GM21619 (cell line): ENCODE measurements around the gene SORBS1.
A peak's percentile ranks its signal among the peaks of the same experiment; 100 is the strongest.

Experiments
- ATAC-seq: cut with Tn5 transposase; IDR thresholded peaks from one replicate; pipeline ENCODE4 v1.9.1; 2021; ENCODE audit not compliant: unreplicated experiment

Gene SORBS1

DNA sequence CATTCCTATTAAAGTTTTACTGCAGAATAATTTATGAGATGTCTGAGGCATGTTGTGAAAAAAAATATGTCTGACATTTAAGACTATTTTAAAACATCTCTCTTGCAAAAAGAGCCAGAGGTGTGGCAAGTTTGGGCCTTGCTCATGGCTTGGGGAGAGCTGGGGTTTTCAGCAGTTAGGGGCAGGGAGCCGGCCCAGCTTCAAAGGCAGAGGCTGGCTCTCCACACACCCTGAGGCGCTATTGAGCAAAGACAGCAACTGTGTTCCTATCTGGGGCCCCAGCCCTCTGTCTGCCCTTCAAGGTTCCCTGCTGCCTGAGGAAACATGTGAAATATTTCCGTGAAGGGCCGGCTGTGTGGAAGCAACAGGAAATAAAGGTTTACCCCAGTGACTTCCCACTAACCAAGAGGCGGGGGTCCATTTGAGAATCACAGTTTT lies 94.0 kb downstream of the SORBS1 start:
- no peak for ATAC-seq

DNA sequence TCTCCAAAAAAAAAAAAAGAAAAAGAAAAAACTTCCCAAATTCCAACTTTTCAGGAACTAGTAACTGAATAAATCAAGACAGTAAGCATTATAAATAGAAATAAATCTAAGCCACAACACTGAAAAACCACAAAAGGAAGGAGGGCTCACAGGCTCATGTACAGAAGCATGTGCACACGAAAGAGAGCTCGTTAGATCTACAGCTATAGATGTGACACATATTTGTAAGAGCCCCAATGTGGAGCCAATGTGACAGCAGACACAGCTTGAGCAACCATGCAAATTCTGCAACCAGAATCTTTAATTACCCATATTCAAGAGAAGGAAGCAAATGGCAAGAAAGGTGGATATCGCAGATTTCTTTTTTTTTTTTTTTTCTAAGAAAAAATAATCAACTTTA lies 94.7 kb downstream of the SORBS1 start:
- ATAC-seq: no peak

DNA sequence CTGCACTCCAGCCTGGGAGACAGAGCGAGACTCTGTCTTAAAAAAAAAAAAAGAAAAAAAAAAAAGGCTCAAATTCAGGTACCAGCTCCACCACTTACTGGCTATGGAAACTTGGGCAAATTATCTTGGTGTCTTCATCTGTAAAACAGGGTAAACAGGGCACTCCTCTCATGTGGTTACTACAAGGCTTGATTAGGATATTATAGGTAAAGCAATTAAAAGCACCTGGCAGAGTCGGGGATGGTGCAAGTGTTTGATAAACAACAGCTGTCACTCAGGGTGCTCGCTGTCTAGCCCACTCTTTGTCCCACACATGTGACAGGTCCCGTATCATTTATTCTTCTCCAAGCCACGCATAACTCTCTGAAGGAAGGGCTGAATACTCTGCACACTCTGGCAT lies 96.9 kb downstream of the SORBS1 start:
- no peak for ATAC-seq

DNA sequence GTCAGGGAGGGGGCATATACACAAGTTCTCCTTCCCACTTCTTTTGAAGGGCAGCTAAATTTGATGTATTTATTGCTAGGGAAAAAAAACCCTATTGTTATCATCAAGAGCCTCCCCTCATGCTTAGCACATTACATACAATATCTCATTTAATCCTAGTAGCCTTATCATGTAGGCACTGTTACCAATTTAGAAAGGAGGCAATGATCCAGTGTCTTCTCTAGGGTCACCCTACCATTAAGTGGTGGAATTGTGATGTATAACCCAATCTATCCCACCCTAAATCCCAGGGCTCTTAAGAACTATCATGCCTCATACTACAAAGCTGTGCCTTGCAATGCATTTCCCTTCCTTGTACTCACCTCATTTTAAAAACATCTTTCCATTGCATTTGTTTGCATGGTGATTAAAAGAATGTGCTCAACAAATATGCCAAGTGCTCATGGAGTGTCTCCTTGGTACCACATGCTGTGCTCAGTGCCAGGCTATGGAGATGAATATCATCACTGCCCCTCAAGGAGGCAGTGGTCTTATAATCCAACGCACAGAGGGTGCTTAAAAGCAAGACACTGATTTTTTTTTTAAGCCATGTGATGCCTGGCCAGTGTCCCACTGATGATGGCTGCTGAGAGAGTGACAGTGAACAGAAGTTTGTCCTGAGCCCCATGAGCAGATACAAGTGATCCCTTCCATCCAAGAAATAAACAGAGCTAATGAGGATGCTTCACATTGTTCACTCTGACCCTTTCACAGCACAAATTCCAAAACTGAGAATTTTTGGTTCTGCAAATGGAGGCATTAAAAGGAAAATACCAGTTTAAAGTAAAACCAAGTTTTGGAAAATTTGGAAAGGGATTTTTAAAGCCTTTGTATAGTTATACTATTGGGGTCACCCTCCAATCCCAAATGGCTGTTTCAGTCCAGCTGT lies 98.2 kb downstream of the SORBS1 start:
- ATAC-seq: no peak

DNA sequence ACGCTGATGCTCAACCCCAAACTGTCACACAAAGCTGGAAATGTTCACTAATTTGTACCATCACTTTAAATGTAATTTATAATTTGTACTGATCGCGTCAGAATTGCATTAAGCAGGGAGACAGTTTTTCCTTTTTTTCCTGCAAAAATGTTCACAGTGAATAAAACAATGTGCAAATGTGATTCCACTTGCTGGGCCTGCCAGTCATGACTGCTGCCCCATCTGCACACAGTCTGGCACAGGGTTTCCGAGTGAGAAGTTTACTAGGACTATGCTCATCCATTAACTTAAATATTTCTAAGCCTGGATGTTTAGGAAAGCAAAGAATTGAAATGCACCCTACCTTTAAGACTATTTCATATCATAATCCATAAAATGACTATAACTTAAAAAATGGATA lies 99.6 kb downstream of the SORBS1 start:
- no peak for ATAC-seq

DNA sequence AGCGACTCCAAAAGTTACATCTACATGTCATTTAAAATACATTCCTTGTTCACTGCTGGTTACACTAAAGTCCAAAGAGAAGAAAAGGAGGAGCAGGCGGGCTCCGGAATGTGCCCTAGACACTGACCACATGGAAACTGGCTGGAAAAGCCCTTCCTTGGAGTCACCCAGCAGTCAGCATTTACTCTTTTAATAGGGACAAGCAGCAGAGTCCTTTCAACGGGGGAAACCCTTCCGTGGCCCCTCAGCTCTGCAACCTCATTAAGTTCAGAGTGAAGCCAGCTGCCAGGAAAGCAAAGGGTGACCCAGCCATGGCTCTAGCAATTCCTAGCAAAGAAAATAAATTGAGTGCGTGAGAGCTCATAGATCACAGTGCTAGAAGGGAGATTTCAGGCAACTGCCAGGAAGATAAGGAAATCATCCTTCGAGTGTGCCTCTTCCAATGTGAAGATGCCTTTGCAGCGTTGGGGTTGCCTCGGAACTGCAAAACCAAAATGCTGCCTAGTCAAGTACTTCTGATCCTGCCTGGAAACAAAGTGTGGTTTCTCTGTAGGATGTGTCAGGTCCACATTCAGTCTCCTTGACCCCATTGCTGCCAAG lies 101.6 kb downstream of the SORBS1 start:
- no peak for ATAC-seq

DNA sequence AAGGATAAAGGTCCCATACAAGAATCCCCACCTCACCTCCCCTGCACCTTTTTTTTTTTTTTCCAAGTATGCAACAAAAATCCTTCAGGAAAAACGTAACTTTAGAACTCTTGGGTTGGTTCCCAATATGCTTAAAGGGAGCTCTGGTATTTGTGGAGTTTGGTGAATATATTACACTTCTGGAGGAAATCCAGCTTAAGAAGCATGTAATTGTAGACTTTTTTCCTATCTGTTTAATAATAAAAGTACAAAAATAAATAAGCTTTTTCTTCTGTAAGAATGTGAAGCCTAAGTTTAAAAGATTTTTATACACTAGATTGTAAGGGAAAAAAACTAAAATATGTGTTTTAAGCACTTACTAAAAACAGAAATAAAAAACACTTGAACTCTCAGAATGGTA lies 102.3 kb downstream of the SORBS1 start:
- no peak for ATAC-seq

DNA sequence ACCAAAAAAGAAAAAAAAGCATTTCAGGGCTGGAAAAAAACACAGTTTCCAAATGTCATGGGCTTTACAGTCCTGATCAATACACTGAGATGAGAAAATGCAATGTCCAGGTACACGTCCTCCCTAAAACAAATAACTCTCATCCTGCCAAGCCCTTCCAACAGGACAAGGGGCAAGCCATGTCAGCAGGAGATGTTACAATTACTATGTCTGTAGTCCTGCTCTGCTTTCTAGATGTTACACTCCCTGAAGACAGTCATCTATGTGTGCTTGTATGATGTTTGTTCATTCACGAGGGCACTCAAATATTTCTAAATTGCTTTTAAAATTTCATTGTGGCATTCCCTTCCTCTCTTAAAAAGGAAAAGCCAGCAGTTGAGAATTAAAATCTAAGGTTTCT lies 103.2 kb downstream of the SORBS1 start:
- ATAC-seq: no peak

DNA sequence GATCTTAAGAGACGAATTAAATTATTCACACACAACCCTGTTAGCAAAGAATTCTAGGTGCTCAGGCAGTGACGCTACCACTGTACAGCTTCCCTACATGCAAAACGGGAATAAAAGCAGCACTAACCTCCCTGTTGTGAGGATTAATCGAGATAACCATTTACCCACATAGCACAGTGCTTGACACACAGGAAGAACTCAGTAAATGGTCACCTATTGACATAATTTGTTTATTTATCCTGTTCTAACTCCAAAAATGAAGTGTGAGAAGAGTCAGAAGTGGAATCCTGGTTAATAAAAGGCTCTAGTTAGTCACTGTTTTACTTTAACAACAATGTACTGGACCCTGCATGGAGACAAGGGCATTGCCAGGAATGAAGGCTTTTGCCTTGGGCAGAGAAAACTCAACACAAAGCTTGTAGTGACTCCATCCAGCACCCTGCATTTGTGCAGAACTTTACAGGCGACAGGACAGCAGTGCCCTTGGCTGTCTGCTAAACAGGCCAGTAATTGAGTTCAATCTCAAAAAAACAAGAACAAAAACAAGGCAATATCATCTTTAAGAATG lies 103.8 kb downstream of the SORBS1 start:
- no peak for ATAC-seq

DNA sequence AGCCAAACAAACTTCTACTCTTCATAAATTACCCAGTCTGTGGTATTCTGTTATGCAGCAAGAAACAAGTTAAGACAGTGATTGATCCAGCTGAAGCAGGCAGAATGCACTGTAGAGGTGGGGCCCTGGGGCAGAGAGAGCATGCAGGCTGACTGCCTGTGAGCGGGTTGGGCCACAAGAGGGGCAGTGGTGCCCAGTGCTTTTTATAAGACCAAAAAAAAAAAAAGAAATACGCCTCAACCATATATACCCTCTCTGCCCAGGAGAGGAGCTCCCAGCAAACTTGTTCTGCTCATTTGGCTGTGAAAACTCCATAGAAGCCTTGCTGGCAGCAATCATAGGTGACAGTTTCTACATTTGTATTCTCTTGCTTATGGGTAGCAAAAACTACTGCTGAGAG lies 104.7 kb downstream of the SORBS1 start:
- ATAC-seq: no peak

DNA sequence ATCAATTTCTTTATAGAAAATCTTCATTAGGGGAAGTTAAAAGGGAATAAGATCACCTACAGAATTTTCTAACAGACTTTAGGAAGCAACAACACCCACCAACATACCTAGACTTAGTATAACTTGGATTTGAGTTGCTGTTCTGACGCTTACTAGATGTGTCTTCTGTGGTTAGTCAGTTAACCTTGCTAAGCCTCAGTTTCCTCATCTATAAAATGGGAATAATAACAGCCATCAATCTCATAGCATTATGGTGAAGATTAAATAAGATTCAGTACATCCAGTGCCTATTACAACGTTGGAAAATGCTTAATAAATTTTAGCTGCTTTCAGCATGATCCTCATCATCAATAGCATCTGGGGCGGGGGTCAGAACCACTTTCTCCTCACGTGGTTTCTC lies 106.2 kb downstream of the SORBS1 start:
- ATAC-seq: no peak

DNA sequence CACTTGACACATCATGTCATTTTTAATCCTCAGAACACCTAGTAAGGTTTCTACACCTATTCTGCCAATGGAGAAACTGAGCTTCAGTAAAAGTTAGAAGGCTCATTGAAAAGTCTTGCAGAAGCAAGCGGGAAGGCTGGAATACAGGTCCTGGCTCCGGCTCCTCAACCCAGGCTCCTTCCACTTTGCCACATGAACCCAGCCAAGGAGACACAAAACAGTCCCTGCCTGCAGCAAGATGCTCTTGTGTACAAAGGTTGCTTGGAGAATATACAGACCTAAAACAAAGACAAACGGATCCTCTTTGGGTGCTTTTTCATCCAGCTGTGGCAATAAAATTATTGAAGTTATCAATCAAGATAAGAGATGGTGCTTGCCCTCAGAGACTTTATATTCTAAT lies 106.8 kb downstream of the SORBS1 start:
- ATAC-seq: no peak

DNA sequence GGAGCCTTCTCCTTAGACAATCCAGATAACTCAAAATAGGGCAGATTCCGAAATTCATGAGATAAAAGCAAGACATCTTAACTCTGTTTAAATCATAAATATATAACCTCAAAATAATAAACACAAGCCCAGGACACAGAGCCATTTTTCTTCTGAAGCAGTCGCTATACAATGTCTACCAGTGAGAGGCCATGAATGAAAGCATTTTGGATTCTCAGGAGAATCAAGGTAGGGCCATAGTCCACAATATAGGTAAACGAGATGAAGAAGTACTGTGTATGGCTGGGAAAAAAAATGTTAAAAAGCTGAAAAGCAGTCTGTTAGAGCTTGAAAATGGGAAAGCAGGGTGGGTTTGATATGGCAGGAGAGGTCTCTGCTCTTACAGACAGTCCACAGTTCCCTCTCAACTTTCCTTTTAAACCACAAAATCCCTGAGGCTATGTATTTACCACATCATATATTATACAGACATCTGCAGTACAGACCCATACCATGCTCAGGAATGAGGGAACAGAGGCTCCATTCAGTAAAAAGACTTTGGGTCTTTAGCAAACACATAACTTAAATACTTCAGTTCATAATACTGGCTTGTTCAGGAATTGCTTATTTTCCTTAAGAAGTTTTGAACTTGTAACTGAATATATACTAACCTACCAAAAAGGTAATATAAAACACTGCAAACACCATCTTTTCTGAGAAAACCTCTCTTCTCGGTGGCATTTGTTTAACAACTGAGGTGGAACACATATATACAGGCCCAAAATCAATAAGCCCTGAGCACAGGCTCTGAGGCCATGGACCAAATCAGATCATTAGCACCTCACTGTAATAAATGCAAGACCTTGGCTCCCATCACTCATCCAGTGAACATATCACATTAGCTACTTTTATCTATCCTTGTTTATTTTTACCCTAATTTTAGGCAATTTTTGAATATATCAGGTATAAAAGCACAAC lies 109.3 kb downstream of the SORBS1 start:
- no peak for ATAC-seq

DNA sequence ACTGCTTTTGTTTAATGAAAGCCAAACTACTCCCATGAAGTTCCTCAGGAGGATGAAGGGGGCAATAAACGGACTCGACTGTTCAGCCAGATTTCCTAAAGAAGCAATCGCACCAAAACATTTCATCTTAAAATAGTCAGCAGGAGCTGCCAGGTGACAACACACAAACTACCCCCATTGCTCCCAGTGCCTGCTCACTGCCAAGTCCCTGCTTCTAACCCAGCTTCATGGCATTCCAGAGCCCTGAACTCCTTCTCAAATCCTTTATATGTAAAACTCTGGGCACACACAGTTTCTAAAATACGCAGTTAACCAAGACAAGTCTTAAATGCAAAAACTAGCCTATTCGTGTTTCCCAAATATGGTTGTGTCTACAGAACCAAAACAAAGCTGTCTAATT lies 110.0 kb downstream of the SORBS1 start:
- no peak for ATAC-seq

DNA sequence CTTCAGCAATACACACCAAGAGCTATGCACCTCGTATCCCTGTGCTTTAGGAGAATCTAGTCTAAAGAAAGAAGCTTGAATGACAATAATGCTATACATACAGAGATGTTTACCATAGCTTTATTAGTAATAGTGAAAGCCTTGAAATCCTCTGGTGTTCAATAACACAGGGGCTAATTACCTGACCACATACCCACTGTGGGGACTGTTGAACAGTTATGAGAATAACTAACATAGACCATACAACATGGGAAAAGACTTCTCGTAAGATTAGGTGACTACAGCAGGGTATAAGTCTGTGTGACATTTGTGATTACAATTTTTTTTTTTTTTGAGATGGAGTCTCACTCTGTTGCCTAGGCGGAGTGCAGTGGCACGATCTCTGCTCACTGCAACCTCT lies 111.0 kb downstream of the SORBS1 start:
- ATAC-seq: no peak

DNA sequence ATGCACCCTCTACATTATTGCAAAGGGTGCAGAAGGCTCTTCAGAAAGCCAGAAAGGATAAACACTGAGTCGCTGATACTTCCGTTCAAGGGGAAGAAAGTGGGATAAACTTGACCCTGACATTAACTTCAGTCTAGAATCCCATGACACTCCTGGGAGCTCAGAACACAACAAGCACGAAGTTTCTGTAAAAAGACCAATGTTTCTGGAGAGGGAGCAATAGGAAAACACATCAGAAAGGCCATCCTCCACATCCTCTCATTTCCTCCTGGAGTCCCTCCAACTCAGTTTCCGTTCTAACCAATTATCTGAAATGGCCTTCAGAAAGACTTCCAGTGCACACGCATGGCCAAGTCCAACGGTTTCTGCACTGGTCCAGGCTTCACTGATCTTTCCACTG lies 113.5 kb downstream of the SORBS1 start:
- ATAC-seq: no peak

DNA sequence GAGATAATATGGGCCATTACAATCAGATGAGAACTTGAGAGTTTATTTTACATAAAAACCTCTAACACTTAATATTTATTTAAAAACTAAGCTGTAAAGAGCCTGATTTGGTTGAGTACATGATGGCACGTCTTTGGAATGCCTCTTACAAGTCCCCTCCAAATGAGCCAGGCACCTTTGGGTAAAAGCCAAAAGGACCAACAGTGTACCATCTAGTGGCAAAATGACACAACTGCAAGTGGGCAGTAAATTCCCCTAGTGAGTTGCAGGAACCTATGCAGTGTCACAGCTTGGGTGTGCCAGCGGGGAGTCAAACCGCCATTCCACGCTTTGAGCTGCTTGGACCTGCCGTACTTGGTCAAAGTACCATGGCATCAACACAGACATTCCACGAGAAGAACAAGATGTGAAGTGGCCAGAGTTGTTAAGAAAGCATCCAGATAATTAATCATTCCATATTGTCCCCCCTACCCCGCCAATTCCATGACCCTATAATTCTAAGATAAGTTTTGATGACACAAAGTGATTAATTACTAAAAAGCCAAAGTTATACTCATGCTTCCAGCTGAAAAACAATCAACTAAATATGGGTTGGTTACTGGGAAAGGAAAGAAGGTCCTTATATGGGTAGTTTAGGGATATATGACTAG lies 115.2 kb downstream of the SORBS1 start:
- ATAC-seq: peak; percentile 61

DNA sequence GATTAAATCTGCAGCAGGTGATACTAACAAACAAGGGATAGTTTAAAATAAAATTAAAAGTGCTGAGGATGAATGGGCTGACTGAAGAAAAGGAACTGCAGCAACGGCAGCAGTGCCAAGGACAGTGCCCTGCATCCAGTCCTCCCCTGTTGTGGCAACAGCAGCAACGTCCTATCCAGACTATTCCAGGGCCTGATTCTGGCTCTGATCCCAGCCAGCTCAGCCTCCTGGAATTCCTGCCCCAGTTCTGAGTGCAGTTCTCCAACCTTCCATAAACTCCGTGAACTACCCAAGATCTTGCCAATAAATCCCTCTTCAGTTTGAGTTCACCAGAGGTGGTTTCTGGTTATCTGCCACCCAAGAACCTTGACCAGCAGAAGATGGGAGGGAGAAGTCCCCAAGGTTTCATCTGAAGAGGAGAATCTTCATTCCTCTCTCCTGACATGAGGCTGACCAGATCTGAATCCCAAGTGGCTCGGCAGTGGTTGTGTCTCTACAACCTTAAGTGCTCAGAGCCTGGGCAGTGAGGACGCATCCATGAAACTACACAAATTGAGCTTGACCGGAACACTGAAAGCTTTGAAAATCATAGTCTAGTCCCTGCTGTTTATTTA lies 115.8 kb downstream of the SORBS1 start:
- no peak for ATAC-seq

DNA sequence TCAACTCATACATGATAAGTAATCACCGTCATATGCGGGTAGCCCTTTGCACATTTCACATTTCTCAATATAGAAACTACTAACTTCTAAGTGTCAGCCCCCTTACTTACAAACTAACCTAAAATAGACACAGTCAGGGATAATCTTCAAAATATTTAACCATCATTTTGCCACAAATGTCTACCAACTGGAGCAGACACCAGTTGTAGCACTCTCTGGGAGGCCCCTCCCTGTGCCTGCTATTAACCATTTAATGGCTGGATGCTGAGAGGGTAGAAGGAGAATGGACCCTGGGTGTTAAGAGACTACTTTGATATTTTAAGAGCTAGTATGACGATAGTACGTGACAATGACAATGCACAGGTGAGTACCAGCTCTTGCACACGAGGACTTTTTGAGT lies 116.4 kb downstream of the SORBS1 start:
- ATAC-seq: no peak

DNA sequence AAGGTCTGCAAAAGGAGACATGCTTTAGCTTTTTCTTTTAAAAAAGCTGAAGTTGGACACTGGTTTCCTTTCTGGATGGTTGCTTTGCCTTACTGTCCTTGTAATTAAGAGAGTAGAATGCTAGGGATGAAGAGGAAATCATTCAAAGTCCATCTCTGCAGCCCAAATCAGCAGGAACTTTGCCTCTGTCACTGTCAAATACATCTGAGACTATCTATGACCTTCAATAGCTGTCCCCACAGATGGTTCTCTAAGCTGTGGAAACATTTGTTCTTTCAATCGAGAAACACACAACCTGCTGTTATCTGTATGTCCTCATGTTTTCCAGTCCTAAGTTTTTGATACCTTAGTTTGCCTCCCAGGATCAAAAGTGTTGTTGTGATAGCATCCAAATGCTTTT lies 117.5 kb downstream of the SORBS1 start:
- no peak for ATAC-seq
